H1 (cell line): ENCODE measurements around the gene CCDC117. TPM values are rescaled to one million over a fixed set of nuclear protein-coding genes. Genes with fewer than 3 reads are reported as not detected.

Experiments used
- CTCF ChIA-PET: fragments of 300-600 bp; sonication (Branson Sonifier 250); formaldehyde crosslinking; loops from one replicate; lab custom pipeline; 2021; ENCODE audit not compliant: partially characterized antibody; lab: Charles Lee
- POLR2A ChIA-PET: fragments of 300-600 bp; sonication (Branson Sonifier 250); formaldehyde crosslinking; loops from one replicate; lab custom pipeline; 2021; ENCODE audit warnings: inconsistent platforms; ENCODE audit not compliant: partially characterized antibody; lab: Charles Lee
- DNase-seq, 2 experiments: peaks; one replicate each; pipeline versions ENCODE4 v3.0.0 to v3.0.0-alpha.2; 2010 to 2022; ENCODE audit warnings: low spot score in 2 of 2, low read depth in 1 of 2, mixed read lengths in 1 of 2
- FAIRE-seq: peaks from 2 replicates; lab custom pipeline; 2011; peaks lifted over from hg19 to GRCh38; lab: Jason Lieb, UNC
- H2AFZ ChIP-seq: 2 replicates; pipeline ENCODE4 v1.8.1; 2012; ENCODE audit warnings: low read length, inconsistent platforms
- H2AK5ac ChIP-seq: 2 replicates; pipeline ENCODE4 v1.6.1; 2013; ENCODE audit warnings: low read depth, low read length
- H2BK120ac ChIP-seq: replicated peaks from 2 replicates; pipeline ENCODE3; 2013; ENCODE audit warnings: low read depth, low read length, inconsistent platforms
- H2BK12ac ChIP-seq: 2 replicates; pipeline ENCODE4 v1.6.1; 2013; ENCODE audit warnings: low read depth, low read length
- H2BK15ac ChIP-seq: 2 replicates; pipeline ENCODE4 v1.6.1; 2013; ENCODE audit warnings: low read length
- H2BK20ac ChIP-seq: 2 replicates; pipeline ENCODE4 v1.6.1; 2013; ENCODE audit warnings: low read length
- H2BK5ac ChIP-seq: 2 replicates; pipeline ENCODE4 v1.6.1; 2013; ENCODE audit warnings: low read depth, low read length
- H3K14ac ChIP-seq: 2 replicates; pipeline ENCODE4 v1.6.1; 2013; ENCODE audit warnings: inconsistent platforms; ENCODE audit not compliant: insufficient read length
- H3K18ac ChIP-seq: 2 replicates; pipeline ENCODE4 v1.6.1; 2013; ENCODE audit warnings: low read length; ENCODE audit errors: extremely low read depth
- H3K23ac ChIP-seq: 2 replicates; pipeline ENCODE4 v1.6.1; 2013; ENCODE audit warnings: inconsistent platforms; ENCODE audit not compliant: insufficient read length
- H3K23me2 ChIP-seq: 2 replicates; pipeline ENCODE4 v1.6.1; 2013; ENCODE audit warnings: low read depth, low read length
- H3K27ac ChIP-seq: 2 replicates; pipeline ENCODE4 v1.6.1; 2011; ENCODE audit warnings: low read depth, low read length, inconsistent platforms
- H3K27me3 ChIP-seq, 4 experiments: replicated peaks in 1 of 4; 1 replicate in 1 of 4; 2 replicates in 3 of 4; pipeline versions ENCODE4 v1.6.1 to v1.8.1; 2011 to 2013; ENCODE audit warnings: low read length in 3 of 4, mild to moderate bottlenecking in 3 of 4, inconsistent platforms in 2 of 4, mixed read lengths in 2 of 4, moderate library complexity in 1 of 4; ENCODE audit not compliant: control insufficient read depth in 3 of 4, insufficient read depth in 3 of 4; ENCODE audit errors: extremely low read depth in 1 of 4
- H3K36me3 ChIP-seq, 4 experiments: 2 replicates each; pipeline versions ENCODE4 v1.6.1 to v1.8.1; 2011 to 2013; ENCODE audit warnings: mild to moderate bottlenecking in 4 of 4, low read length in 3 of 4, moderate library complexity in 2 of 4, control low read depth in 1 of 4, inconsistent platforms in 1 of 4; ENCODE audit not compliant: insufficient read depth in 4 of 4, control insufficient read depth in 2 of 4
- H3K4ac ChIP-seq: replicated peaks from 2 replicates; pipeline ENCODE3; 2013; ENCODE audit warnings: low read length, low read depth, mixed read lengths, inconsistent platforms; ENCODE audit not compliant: insufficient read length
- H3K4me1 ChIP-seq, 4 experiments: replicated peaks in 1 of 4; 1 replicate in 1 of 4; 2 replicates in 3 of 4; pipeline versions ENCODE4 v1.6.1 to v1.8.1; 2011 to 2013; ENCODE audit warnings: low read length in 3 of 4, inconsistent platforms in 2 of 4, mixed read lengths in 1 of 4; ENCODE audit not compliant: insufficient read depth in 4 of 4, control insufficient read depth in 3 of 4
- H3K4me2 ChIP-seq, 2 experiments: 2 replicates each; pipeline versions ENCODE4 v1.6.1 to v1.8.1; 2011 to 2013; ENCODE audit warnings: low read depth in 2 of 2, low read length in 2 of 2, control low read depth in 1 of 2, inconsistent platforms in 1 of 2, mild to moderate bottlenecking in 1 of 2; ENCODE audit not compliant: insufficient read depth in 1 of 2
- H3K4me3 ChIP-seq, 4 experiments: fragments of 200-600, 300-600 bp in 1 of 4; sonication (generic), shearing (Covaris generic), sonication (Bioruptor Twin) in 1 of 4; 2 replicates each; pipeline versions ENCODE4 v1.5.1 to v1.8.1; 2011 to 2016; ENCODE audit warnings: low read length in 4 of 4, low read depth in 3 of 4, control low read depth in 2 of 4, inconsistent platforms in 2 of 4, mild to moderate bottlenecking in 2 of 4, mixed read lengths in 1 of 4, moderate library complexity in 1 of 4; ENCODE audit not compliant: insufficient read depth in 2 of 4; ENCODE audit errors: extremely low read depth in 1 of 4
- H3K56ac ChIP-seq: replicated peaks from 2 replicates; pipeline ENCODE3; 2013; ENCODE audit warnings: low read depth, mild to moderate bottlenecking, mixed read lengths, low read length, inconsistent platforms; ENCODE audit not compliant: insufficient read length
- H3K79me1 ChIP-seq: 2 replicates; pipeline ENCODE4 v1.6.1; 2013; ENCODE audit warnings: low read depth, low read length, control low read depth
- H3K79me2 ChIP-seq, 2 experiments: 2 replicates each; pipeline versions ENCODE4 v1.6.1 to v1.8.1; 2012 to 2013; ENCODE audit warnings: low read length in 2 of 2, mild to moderate bottlenecking in 2 of 2, inconsistent platforms in 1 of 2; ENCODE audit not compliant: insufficient read depth in 2 of 2, control insufficient read depth in 1 of 2
- H3K9ac ChIP-seq, 4 experiments: replicated peaks in 1 of 4; 1 replicate in 1 of 4; 2 replicates in 3 of 4; pipeline versions ENCODE4 v1.6.1 to v1.8.1; 2011 to 2013; ENCODE audit warnings: low read depth in 3 of 4, low read length in 3 of 4, control low read depth in 2 of 4, mild to moderate bottlenecking in 2 of 4, moderate library complexity in 2 of 4, inconsistent platforms in 1 of 4; ENCODE audit errors: extremely low read depth in 1 of 4
- H3K9me3 ChIP-seq, 2 experiments: 2 replicates each; pipeline versions ENCODE4 v1.6.1 to v1.8.1; 2012 to 2013; ENCODE audit warnings: mild to moderate bottlenecking in 2 of 2, moderate library complexity in 2 of 2, control low read depth in 1 of 2, inconsistent platforms in 1 of 2, low read depth in 1 of 2, low read length in 1 of 2, mixed read lengths in 1 of 2; ENCODE audit not compliant: insufficient read depth in 2 of 2
- H4K20me1 ChIP-seq, 2 experiments: replicated peaks in 1 of 2; 2 replicates each; pipeline versions ENCODE3 to v1.8.1; 2011 to 2013; ENCODE audit warnings: inconsistent platforms in 2 of 2, low read length in 2 of 2, mild to moderate bottlenecking in 1 of 2; ENCODE audit not compliant: insufficient read depth in 2 of 2, control insufficient read depth in 1 of 2
- H4K5ac ChIP-seq: 2 replicates; pipeline ENCODE4 v1.6.1; 2013; ENCODE audit warnings: low read length, low read depth, mixed read lengths, inconsistent platforms; ENCODE audit not compliant: insufficient read length
- H4K8ac ChIP-seq: 2 replicates; pipeline ENCODE4 v1.8.0; 2013; ENCODE audit warnings: mild to moderate bottlenecking, moderate library complexity, low read length, inconsistent platforms; ENCODE audit not compliant: insufficient read depth; ENCODE audit errors: extremely low read depth
- H4K91ac ChIP-seq: replicated peaks from 2 replicates; pipeline ENCODE3; 2013; ENCODE audit warnings: low read length, mixed read lengths, inconsistent platforms; ENCODE audit not compliant: insufficient read length
- BACH1 ChIP-seq: IDR thresholded peaks from 2 replicates; pipeline ENCODE4 v1.6.1; 2012; ENCODE audit warnings: low read length, improper control_type of control experiment
- MAX ChIP-seq: IDR thresholded peaks from 2 replicates; pipeline ENCODE4 v1.6.1; 2012; ENCODE audit warnings: inconsistent platforms
- NANOG ChIP-seq: IDR thresholded peaks from 2 replicates; pipeline ENCODE4 v1.6.1; 2011; ENCODE audit warnings: low read length, low read depth, mild to moderate bottlenecking, inconsistent platforms; ENCODE audit not compliant: insufficient read depth, poor library complexity, severe bottlenecking
- POLR2AphosphoS5 ChIP-seq: IDR thresholded peaks from 2 replicates; pipeline ENCODE4 v1.6.1; 2011; ENCODE audit warnings: low read depth, low read length
- RAD21 ChIP-seq, 2 experiments: IDR thresholded peaks in 1 of 2; conservative IDR thresholded peaks in 1 of 2; 2 replicates each; pipeline ENCODE4 v1.6.1; 2011; ENCODE audit warnings: low read depth in 2 of 2, low read length in 2 of 2, improper control_type of control experiment in 1 of 2, inconsistent platforms in 1 of 2, mild to moderate bottlenecking in 1 of 2, moderate library complexity in 1 of 2
- SAP30 ChIP-seq: fragments of 300-600 bp; sonication (generic); IDR thresholded peaks from 2 replicates; pipeline ENCODE4 v1.7.1; 2012; ENCODE audit warnings: low read length, moderate library complexity, mild to moderate bottlenecking, inconsistent platforms; ENCODE audit not compliant: insufficient read depth, insufficient replicate concordance
- SIN3A ChIP-seq, 2 experiments: IDR thresholded peaks in 1 of 2; conservative IDR thresholded peaks in 1 of 2; 2 replicates each; pipeline ENCODE4 v1.6.1; 2011 to 2012; ENCODE audit warnings: low read length in 2 of 2, improper control_type of control experiment in 1 of 2, low read depth in 1 of 2, mild to moderate bottlenecking in 1 of 2
- SIX5 ChIP-seq: IDR thresholded peaks from 2 replicates; pipeline ENCODE4 v1.6.1; 2011; ENCODE audit warnings: mild to moderate bottlenecking, low read depth, low read length
- SUZ12 ChIP-seq: fragments of 200-600 bp; sonication (generic); IDR thresholded peaks from 2 replicates; pipeline ENCODE4 v1.6.1; 2012; ENCODE audit warnings: mild to moderate bottlenecking, inconsistent platforms, low read length, moderate library complexity, mixed read lengths
- TAF1 ChIP-seq: IDR thresholded peaks from 2 replicates; pipeline ENCODE4 v1.6.1; 2011; ENCODE audit warnings: mild to moderate bottlenecking, low read depth, low read length
- WGBS, 2 experiments: shearing (Covaris generic) in 1 of 2; methylation state at CpG; one replicate each; pipeline versions ENCODE4 v1.1.6 to v1.1.7; 2013 to 2015; ENCODE audit warnings: low lambda C conversion rate in 2 of 2, mixed read lengths in 2 of 2, inconsistent platforms in 1 of 2, low coverage in 1 of 2, missing lambda C conversion rate in 1 of 2; ENCODE audit not compliant: insufficient replicate concordance in 2 of 2, insufficient coverage in 1 of 2, insufficient read length in 1 of 2; ENCODE audit errors: extremely low coverage in 1 of 2, missing lambda C conversion rate in 1 of 2; 5-methylcytosine and 5-hydroxymethylcytosine counted together
- polyA plus RNA-seq, 7 experiments: library from polyadenylated mRNA; depleted of rRNA in 3 of 7; stranded (reverse) in 5 of 7; unstranded in 2 of 7; fragments of >200 nt in 5 of 7; fragments of 200-250 nt in 2 of 7; gene quantifications; 1 replicate in 5 of 7; 2 replicates in 1 of 7; 4 replicates in 1 of 7; pipeline versions ENCODE4 v1.2.1 to v1.2.3, GENCODE V29; 2011 to 2013; ENCODE audit warnings: missing spikeins in 2 of 7, mixed read lengths in 2 of 7
- total RNA-seq: library from RNA; stranded (reverse); fragmentation: NEBNext Ultra II Directional; extraction: Animal tissue kit (Norgen Biotek cat#: 25700); gene quantifications from 2 replicates; pipeline ENCODE4 v1.2.1, GENCODE V29; 2021

CCDC117 gene
- total and polyA plus RNA-seq, 2 of the 8 experiments (the other 6 are each of a cell fraction or from before 2014, with no cell fraction given): 9.1 to 43.1 TPM

GRCh38 chr22:28769394-28770085 is 3.0 kb upstream of the CCDC117 start:
- Histone ChIP-seq H3K27ac (no peak overlapping the region; the same call in 1 of the 2 replicates), H2BK5ac (no peak overlapping the region), H2BK20ac (peak overlapping the region; percentile 34; the same call in 1 of the 2 replicates), H3K56ac (no peak overlapping the region), H3K4me3 (no peak overlapping the region), H2BK120ac (no peak overlapping the region), H3K9ac (no peak overlapping the region), H3K4me1 (peaks cover 0 to 3% (median 0%) of the 10 kb centered on the region in 4 experiments; a peak in 2 of 7 replicates), H3K14ac (no peak overlapping the region), H3K4ac (no peak overlapping the region), H4K91ac (no peak overlapping the region), H2BK12ac (no peak overlapping the region), H4K5ac (no peak overlapping the region), H3K27me3 (no peaks in the 10 kb centered on the region), H2BK15ac (peak overlapping the region; percentile 19; the same call in 1 of the 2 replicates), H2AFZ (0 out of 2 replicates have a peak overlapping the region, but pooled peaks have one; percentile 0), H2AK5ac (no peak overlapping the region), H4K8ac (no peak overlapping the region), H4K20me1 (peaks cover 0 to 2% of the 10 kb centered on the region in 2 experiments), H3K18ac (no peak overlapping the region; the same call in 1 of the 2 replicates), H3K36me3 (peaks cover 0 to 3% (median 0%) of the 10 kb centered on the region in 4 experiments; a peak in 2 of 8 replicates), H3K9me3 (no peaks in the 10 kb centered on the region), H3K79me1 (0 out of 2 replicates have a peak, but pooled peaks cover 3% of the 10 kb centered on the region), H3K4me2 (no peak overlapping the region), H3K23me2 (peaks cover 4% of the 10 kb centered on the region), H3K79me2 (peaks cover 0 to 15% of the 10 kb centered on the region in 2 experiments; a peak in 2 of 4 replicates), H3K23ac (no peak overlapping the region)
- FAIRE-seq: no peak
- WGBS, 2 experiments: 93% methylated on average over 12 of the region's 14 CpGs; no CpG with 5 or more reads in 1 of the 2 experiments
- TF ChIP-seq BACH1 (no peak), SUZ12 (no peak), TAF1 (no peak), POLR2AphosphoS5 (no peak), RAD21 (IDR thresholded peaks at IDR 0.05 in 1 of 2, conservative IDR thresholded peaks at IDR 0.05 in 1 of 2; ENCODE audit: low read depth in 2 of 2, low read length in 2 of 2) (no peak), SIX5 (no peak), SIN3A (conservative IDR thresholded peaks at IDR 0.05 in 1 of 2, IDR thresholded peaks at IDR 0.05 in 1 of 2; ENCODE audit: low read depth in 1 of 2, low read length in 2 of 2) (no peak), SAP30 (no peak), MAX (no peak), NANOG (no peak)
- POLR2A ChIA-PET: interaction anchor here (1.1 to 5.5 kb wide), 6 partner anchors 8 to 31 kb away, joined by 3 to 31 read pairs (median 4); partner anchors contain the start of genes CHEK2, HSCB and XBP1
- no peak for DNase-seq
- CTCF ChIA-PET: interaction anchor here (0.6 to 1.5 kb wide), 3 partner anchors 17 to 256 kb away, joined by 3 to 4 read pairs (median 3); no protein-coding TSS in a partner anchor
